Prostate gland (tissue), 2 donors: ENCODE data around the gene CDC45.

ENCODE experiments used
- POLR2A ChIP-seq: fragments of 450-650 bp; IDR thresholded peaks from one replicate; pipeline ENCODE4 v1.6.1; 2016; ENCODE audit warnings: antibody characterized with exemption, mild to moderate bottlenecking
- POLR2AphosphoS5 ChIP-seq: sonication (generic); formaldehyde crosslinking; IDR thresholded peaks from one replicate; pipeline ENCODE4 v1.6.1; 2017; ENCODE audit warnings: antibody characterized with exemption
- TF ChIP-seq, protein P1 (sequence below), 4 experiments: fragments of 200-600 bp in 2 of 4; fragments of 450-650 bp in 2 of 4; sonication (generic) in 2 of 4; IDR thresholded peaks; 1 replicate in 3 of 4; 2 replicates in 1 of 4; pipeline ENCODE4 v1.5.1; 2016 to 2019; ENCODE audit warnings: antibody characterized with exemption in 4 of 4, mild to moderate bottlenecking in 2 of 4, moderate library complexity in 2 of 4

DNA sequence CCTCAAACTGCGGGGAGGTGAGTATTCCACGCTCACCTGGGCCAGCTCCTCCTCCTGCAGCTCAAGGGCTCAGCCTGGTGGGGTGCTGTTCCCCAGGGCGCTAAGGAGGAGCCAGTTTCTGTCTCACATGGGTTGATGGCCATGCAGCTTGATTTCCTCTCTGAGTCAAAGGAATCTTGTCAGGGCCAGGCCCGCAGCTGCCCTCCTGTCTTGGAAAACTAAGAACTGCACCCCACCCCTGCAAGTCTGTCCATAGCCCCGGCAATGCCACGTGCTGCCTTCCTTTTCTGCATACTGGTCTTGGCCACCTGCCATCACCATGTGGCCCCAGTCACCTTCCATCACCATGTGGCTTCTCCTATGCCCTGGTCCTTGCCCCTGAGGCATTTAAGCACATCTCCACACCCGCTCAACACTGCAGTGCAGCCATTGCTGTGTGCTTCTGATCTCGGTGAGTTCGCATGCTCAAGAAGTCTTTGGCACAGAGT is 79.6 kb downstream of the CDC45 start:
- TF ChIP-seq POLR2A (no peak), POLR2AphosphoS5 (no peak)
- TF ChIP-seq, protein P1, sequence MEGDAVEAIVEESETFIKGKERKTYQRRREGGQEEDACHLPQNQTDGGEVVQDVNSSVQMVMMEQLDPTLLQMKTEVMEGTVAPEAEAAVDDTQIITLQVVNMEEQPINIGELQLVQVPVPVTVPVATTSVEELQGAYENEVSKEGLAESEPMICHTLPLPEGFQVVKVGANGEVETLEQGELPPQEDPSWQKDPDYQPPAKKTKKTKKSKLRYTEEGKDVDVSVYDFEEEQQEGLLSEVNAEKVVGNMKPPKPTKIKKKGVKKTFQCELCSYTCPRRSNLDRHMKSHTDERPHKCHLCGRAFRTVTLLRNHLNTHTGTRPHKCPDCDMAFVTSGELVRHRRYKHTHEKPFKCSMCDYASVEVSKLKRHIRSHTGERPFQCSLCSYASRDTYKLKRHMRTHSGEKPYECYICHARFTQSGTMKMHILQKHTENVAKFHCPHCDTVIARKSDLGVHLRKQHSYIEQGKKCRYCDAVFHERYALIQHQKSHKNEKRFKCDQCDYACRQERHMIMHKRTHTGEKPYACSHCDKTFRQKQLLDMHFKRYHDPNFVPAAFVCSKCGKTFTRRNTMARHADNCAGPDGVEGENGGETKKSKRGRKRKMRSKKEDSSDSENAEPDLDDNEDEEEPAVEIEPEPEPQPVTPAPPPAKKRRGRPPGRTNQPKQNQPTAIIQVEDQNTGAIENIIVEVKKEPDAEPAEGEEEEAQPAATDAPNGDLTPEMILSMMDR (IDR thresholded peaks at IDR 0.05): no peak
